Measurements from ENCODE around the gene SRPK2.
"Not testable (repeated sequence)": the region's sequence is repeated elsewhere in the genome, so short reads cannot be mapped to it uniquely, and the experiment has no call there.

The SRPK2 gene

DNA sequence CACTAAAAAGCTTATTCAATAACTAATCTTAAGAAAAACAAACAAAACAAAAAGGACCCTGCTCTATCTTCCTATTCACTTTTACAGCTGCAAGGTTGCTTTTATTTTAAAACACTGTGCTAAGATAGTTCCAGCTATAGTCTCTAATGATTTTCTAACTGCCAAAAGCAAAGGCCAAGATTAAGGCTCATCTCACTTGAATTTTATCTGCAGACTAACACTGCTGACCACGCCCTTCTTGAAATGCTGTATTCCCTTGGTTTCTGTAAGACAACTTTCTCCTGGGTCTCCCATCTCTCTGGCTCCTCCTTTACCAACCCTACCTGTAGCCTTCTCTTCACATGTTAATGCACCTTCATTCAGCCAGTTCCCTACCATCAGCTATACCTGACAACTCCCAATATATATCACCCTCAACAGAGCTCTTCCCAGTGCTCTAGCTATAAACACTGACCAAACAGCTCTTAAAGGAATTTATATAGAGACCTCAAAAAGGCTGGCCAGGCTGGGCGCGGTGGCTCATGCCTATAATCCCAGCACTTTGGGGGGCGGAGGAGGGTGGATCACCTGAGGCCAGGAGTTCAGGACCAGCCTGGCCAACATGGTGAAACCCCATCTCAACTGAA lies 11.7 kb downstream of the SRPK2 start:
- in situ Hi-C loops (cut with MboI; ENCODE audit: low pct_unique_long_range_greater_than_20kb, low sequenced_read_pairs, unreplicated experiment) = no loop called here
- DNase-seq (ENCODE audit: low spot score) = no peak
- TF ChIP-seq CTCF (IDR thresholded peaks at IDR 0.05; ENCODE audit: extremely low read depth, insufficient read depth, missing control alignments) = no peak

- in situ Hi-C loops (cut with MboI; ENCODE audit: low pct_unique_long_range_greater_than_20kb, low sequenced_read_pairs, unreplicated experiment) = no loop called here
- TF ChIP-seq CTCF (IDR thresholded peaks at IDR 0.05; ENCODE audit: extremely low read depth, insufficient read depth, missing control alignments) = no peak
- DNase-seq (ENCODE audit: low spot score) = no peak
Observed at GRCh38 chr7:105369944-105370343, 18.8 kb downstream of the SRPK2 start.

- DNase-seq (ENCODE audit: low spot score) = no peak
- in situ Hi-C loops (cut with MboI; ENCODE audit: low pct_unique_long_range_greater_than_20kb, low sequenced_read_pairs, unreplicated experiment) = no loop called here
- no peak for TF ChIP-seq CTCF (IDR thresholded peaks at IDR 0.05; ENCODE audit: extremely low read depth, insufficient read depth, missing control alignments)
Observed at GRCh38 chr7:105367458-105367857, 21.3 kb downstream of the SRPK2 start.

- TF ChIP-seq CTCF (IDR thresholded peaks at IDR 0.05; ENCODE audit: extremely low read depth, insufficient read depth, missing control alignments) = no peak
- DNase-seq (ENCODE audit: low spot score) = no peak
- in situ Hi-C loops (cut with MboI; ENCODE audit: low pct_unique_long_range_greater_than_20kb, low sequenced_read_pairs, unreplicated experiment) = no loop called here
Observed at GRCh38 chr7:105365541-105366534, 22.9 kb downstream of the SRPK2 start.

DNA sequence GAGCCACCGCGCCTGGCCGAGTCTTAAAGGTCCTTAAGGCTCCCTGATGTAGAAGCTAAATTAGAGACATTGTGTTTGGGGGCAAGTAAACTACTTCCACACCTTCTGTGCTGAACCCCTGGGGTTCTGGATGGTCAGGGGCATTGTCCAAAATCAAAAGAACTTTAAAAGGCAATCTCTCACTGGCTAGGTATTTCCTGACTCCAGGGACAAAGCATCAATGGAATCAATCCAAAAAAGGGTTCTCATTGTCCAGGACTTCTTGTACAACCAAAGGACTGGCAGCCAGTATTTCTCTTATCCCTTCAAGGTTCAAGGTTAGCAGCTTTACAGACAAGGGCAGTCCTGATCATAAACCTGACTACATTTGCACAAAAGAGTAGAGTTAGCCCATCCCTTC lies 24.0 kb downstream of the SRPK2 start:
- in situ Hi-C loops (cut with MboI; ENCODE audit: low pct_unique_long_range_greater_than_20kb, low sequenced_read_pairs, unreplicated experiment) = no loop called here
- TF ChIP-seq CTCF (IDR thresholded peaks at IDR 0.05; ENCODE audit: extremely low read depth, insufficient read depth, missing control alignments) = no peak
- no peak for DNase-seq (ENCODE audit: low spot score)

DNA sequence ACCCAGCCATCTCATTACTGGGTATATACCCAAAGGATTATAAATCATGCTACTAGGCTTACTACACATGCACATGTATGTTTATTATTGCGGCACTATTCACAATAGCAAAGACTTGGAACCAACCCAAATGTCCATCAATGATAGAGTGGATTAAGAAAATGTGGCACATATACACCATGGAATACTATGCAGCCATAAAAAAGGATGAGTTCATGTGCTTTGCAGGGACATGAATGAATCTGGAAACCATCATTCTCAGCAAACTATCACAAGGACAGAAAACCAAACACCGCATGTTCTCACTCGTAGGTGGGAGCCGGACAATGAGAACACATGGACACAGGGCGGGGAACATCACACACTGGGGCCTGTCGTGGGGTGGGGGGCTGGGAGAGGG lies 25.1 kb downstream of the SRPK2 start:
- DNase-seq (ENCODE audit: low spot score); in situ Hi-C loops (cut with MboI; ENCODE audit: low pct_unique_long_range_greater_than_20kb, low sequenced_read_pairs, unreplicated experiment): not testable (repeated sequence)

- in situ Hi-C loops (cut with MboI; ENCODE audit: low pct_unique_long_range_greater_than_20kb, low sequenced_read_pairs, unreplicated experiment) = not testable (repeated sequence)
Observed at GRCh38 chr7:105362685-105363084, 26.0 kb downstream of the SRPK2 start.

GRCh38 chr7:105361995-105362394 lies 26.7 kb downstream of the SRPK2 start:
- DNase-seq (ENCODE audit: low spot score); in situ Hi-C loops (cut with MboI; ENCODE audit: low pct_unique_long_range_greater_than_20kb, low sequenced_read_pairs, unreplicated experiment): not testable (repeated sequence)

More at GRCh38 chr7:105362685-105363084, 26.0 kb downstream of the SRPK2 start:
- not testable (repeated sequence) for DNase-seq (ENCODE audit: low spot score)

DNA sequence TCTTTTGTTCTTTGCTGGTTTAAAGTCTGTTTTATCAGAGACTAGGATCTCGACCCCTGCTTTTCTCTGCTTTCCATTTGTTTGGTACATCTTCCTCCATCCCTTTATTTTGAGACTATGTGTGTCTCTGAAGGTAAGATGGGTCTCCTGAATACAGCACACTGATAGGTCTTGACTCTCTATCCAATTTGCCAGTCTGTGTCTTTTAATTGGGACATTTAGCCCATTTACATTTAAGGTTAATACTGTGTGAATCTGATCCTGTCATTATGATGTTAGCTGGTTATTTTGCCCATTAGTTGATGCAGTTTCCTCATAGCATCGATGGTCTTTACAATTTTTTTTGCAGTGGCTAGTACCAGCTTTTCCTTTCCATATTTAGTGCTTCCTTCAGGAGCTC lies 28.6 kb downstream of the SRPK2 start:
- DNase-seq (ENCODE audit: low spot score); in situ Hi-C loops (cut with MboI; ENCODE audit: low pct_unique_long_range_greater_than_20kb, low sequenced_read_pairs, unreplicated experiment): not testable (repeated sequence)

All from GM13977 (cell line).